GM10266 (cell line): Measurements from ENCODE around the gene ZC3HAV1L.

ENCODE experiments used
- DNase-seq: peaks from one replicate; pipeline ENCODE4 v3.0.0; 2012; ENCODE audit errors: extremely low spot score
- CTCF ChIP-seq: IDR thresholded peaks from 2 replicates; pipeline ENCODE4 v1.5.1; 2012; ENCODE audit warnings: mild to moderate bottlenecking, low read depth; ENCODE audit not compliant: control insufficient read depth, insufficient read depth; ENCODE audit errors: missing control alignments

ZC3HAV1L gene

DNA sequence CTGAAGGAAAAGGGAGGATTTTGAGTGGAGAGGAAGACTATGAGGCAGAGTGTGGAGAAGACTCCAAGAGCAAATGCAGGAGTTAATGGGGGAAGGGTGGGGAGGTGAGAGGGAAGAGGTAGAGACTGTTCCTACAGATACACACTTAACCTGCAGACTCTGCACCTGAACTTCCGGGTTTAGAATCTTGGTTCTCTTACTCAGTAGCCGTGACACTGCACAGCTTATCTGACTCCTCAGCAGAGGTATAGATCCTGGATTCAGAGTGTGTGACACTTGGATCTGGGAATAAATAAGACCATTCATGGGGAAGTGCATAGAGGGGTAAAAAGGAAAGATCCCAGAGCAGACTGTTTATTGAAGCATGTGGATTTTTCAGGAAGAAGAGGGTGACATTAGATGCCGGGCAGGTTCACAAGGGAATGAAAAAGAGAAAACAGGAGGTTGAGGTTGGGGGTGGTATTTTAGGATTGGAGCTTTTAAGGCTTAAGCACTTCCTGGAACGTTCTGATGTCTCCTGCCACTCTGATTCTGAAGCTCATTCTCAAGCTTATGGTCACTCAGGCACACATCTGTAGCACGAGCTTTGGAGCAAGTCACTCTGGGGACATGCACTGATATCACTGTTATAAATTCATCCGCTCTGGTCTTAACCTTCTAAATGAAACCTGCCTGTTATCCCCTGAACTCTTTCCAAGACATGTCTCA is 5.7 kb upstream of the ZC3HAV1L start:
- TF ChIP-seq CTCF: no peak
- no peak for DNase-seq

DNA sequence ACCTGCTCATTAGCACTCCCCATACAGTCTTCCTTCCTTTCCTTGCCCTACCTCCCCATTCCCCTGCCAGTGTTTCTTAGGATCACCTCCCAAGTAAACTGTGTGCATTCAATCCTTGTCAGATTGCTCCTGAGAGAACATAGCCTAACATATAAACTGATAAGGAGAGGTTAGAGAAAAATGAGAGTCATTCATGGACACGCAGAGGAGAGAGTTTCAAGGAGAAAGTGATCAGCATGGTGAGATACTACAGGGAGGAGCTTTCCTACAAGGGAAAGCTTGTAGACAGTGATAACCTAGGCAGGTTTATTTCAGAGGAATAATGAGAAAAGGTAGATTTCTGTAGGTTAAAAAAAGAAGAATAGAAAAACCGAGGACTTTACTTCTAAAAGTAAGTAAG is 2.8 kb upstream of the ZC3HAV1L start:
- no peak for TF ChIP-seq CTCF
- no peak for DNase-seq

- DNase-seq: no peak
- no peak for TF ChIP-seq CTCF
These were observed 1.1 kb upstream of the ZC3HAV1L start for GRCh38 chr7:139036901-139037300.

- TF ChIP-seq CTCF: peak; percentile 9
- DNase-seq: peak; percentile 76
These were observed 822 bp downstream of the ZC3HAV1L start for GRCh38 chr7:139034855-139035585.

- TF ChIP-seq CTCF: no peak
- DNase-seq: no peak
These were observed 1.5 kb downstream of the ZC3HAV1L start for GRCh38 chr7:139034336-139034735.

DNA sequence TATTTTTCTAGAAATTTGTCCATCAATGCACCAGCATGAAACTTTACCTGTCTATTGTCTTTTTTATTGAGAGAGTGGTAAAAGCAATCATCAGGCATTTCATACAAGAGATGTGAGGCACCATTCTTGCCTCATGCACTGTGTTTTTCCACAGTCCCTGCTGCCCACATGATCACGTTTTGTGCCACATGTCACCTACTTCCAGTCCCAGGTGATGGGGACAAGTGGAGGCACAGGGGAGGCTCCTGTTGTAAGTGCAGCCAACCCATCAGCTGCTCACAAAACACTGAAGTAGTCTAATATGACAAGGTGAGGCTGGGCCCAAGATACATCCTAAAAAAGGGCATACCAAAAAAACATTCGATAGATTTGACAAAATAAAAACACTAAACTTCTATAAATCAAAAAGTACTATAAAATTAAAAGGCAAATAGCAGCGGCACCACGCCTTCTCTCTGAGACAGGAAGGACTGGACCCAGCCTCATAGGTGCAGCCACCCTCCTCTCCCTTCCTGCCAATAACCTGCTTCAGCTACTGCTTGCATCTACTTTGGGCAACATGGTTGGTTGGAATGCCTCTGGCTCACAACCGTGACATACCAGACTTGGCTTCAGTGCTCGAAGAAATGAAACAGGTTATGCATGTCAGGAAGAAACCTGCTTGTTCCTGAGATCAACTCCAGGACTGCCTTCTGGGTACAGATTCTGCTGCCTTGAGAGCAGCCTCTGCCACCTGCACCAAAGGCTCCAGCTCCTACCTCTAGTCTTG is 2.3 kb downstream of the ZC3HAV1L start:
- TF ChIP-seq CTCF: no peak
- no peak for DNase-seq
